SHP77 treated with DMSO at 0.1 percent for 48 hours (cell line): Measurements from ENCODE around the gene CTAGE6.
"Not testable (repeated sequence)": the region's sequence is repeated elsewhere in the genome, so short reads cannot be mapped to it uniquely, and the experiment has no call there.

Source experiments
- DNase-seq: peaks from one replicate; lab custom pipeline; 2025; lab: John Stamatoyannopoulos, UW

CTAGE6 gene, protein sequence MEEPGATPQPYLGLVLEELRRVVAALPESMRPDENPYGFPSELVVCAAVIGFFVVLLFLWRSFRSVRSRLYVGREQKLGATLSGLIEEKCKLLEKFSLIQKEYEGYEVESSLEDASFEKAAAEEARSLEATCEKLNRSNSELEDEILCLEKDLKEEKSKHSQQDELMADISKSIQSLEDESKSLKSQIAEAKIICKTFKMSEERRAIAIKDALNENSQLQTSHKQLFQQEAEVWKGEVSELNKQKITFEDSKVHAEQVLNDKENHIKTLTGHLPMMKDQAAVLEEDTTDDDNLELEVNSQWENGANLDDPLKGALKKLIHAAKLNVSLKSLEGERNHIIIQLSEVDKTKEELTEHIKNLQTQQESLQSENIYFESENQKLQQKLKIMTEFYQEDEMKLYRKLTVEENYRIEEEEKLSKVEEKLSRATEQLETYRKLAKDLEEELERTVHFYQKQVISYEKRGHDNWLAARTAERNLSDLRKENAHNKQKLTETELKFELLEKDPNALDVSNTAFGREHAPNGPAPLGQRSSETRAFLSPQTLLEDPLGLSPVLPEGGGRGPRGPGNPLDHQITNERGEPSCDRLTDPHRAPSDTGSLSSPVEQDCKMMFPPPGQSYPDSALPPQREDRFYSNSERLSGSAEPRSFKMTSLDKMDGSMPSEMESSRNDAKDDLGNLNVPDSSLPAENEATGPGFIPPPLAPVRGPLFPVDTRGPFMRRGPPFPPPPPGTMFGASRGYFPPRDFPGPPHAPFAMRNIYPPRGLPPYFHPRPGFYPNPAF

DNA sequence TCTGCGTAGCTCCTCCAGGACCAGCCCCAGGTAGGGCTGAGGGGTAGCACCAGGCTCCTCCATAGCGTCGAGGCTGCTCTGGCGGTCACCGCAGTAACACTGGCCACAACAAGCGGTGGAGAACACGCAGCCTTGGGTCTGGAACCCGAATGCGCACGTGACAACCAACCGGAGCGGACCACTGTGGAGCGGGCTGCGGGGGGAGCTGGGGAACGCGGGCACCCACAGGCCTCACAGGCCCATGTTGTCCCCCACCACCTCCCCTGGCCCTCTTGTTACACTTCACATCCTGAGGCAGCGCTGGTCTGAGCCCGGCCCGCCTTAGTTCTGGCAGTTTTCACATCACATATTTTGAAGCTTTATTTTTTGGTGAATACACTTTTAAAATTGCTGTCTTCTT lies at the start of gene CTAGE6:
TSS of gene CTAGE6 (minus strand) at position 101 of the 400 bp plus-strand sequence. CDS start at position 63, 38 bp downstream.
- not testable (repeated sequence) for DNase-seq

DNA sequence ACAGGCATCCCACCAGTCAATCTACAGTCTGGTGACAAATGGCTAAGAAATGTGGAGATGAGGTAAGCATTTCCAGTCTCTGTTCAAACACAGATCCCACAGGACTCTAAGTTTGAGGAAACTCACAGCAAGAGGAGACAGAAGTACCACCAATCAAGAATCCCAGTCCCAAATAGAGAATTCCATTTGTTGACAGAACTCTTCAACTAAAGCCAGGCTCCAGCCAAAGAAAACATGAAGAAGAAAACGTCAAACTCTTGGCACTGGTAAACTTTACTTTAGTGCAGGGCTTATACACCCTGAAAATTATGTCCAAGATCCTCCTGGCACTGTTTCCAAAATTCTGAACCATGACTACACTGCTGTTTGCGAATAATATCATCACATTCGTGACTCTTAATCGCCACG lies 49.2 kb upstream of the CTAGE6 start:
- DNase-seq = not testable (repeated sequence)

DNA sequence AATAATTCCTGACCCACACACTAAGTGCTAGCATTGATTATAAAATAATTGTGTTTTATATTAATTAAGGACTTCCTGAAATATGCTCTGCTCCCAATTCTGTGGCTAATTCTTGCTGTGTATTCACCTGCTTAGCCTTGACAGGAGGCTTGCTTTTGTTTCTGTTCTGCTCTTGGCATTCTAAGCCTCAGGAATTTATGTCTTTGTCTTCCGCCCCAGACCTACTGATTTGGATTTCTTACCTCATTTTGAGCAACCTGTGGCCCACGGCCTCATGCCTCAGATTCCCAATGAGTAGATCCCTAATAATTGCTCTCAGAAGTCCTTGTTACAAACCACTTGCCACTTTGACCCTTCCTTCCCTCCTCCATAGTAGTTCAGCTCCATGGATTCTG lies 40.4 kb upstream of the CTAGE6 start:
- not testable (repeated sequence) for DNase-seq

- not testable (repeated sequence) for DNase-seq
These were observed 39.8 kb upstream of the CTAGE6 start for GRCh38 chr7:143797119-143797895.

- not testable (repeated sequence) for DNase-seq
These were observed 38.2 kb upstream of the CTAGE6 start for GRCh38 chr7:143795653-143796052.

DNA sequence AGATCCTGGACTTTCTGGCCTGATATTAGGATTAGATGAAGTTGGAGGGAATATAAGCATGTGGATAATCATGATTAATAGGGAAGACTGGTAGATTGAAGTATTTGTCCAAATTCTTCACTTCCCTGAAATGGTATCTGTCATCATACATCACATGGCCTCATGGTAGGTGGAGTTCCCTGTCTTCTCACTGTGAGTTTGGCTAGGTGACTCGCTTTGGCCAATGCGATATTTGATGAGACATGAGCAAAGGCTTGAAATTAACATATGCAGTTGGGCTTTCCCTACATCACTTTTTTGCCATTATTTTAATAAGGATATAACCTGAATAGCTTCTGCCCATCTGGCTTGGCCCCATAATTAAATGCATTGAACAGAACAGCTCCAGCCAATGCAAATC lies 35.1 kb upstream of the CTAGE6 start:
- not testable (repeated sequence) for DNase-seq

- DNase-seq = not testable (repeated sequence)
These were observed 28.1 kb upstream of the CTAGE6 start for GRCh38 chr7:143785415-143786182.

DNA sequence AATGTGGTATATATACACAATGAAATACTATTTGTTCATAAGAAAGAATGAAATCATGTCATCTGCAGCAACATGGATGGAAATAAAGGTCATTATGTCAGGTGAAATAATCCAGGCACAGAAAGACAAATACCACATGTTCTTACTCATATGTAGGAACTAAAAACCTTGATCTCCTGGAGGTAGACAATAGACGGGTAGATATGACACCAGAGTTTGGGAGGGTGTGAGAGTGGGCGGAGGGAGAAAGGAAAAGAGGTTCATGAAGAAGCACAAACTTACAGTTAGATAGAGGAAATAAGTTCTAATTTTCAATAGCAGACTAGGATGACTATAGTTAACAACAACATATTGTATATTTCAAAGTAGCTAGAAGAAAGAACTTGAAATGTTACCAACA lies 22.1 kb upstream of the CTAGE6 start:
- DNase-seq = not testable (repeated sequence)

- not testable (repeated sequence) for DNase-seq
These were observed 15.4 kb upstream of the CTAGE6 start for GRCh38 chr7:143772738-143773468.

DNA sequence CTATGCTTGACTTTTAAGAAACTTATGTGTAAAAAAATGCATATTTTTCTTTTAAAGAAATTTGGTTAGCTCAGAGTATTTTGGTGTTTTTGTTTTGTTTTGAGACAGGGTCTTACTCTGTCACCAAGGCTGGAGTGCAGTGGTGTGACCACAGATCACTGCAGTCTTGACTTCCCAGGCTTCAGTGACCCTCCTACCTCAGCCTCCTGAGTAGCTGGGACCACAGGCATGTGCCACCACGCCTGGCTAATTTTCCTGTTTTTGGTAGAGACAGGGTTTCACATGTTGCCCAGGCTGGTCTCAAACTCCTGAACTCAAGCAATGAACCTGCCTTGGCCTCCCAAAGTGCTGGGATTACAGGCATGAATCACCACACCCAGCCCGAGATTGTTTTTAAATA lies 10.0 kb upstream of the CTAGE6 start:
- not testable (repeated sequence) for DNase-seq

DNA sequence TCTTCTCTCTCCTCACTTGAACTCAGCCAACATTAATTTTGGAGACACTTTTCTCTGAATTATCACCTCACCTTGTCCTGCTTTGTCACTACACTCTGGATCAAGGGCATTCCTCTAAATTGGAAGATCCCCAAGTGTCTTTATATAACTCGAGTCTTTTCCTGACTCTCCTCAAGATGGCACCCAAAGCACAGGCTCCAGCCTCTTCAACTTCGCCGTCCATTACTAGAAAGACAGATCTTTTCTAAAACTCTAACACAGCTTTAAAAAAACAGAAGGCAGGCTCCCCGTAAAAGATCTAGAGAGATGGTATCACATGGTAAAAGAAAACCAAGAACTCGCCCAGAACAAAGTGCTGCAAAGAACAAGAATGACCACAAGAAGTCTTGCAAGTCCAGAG lies 8.2 kb upstream of the CTAGE6 start:
- not testable (repeated sequence) for DNase-seq

DNA sequence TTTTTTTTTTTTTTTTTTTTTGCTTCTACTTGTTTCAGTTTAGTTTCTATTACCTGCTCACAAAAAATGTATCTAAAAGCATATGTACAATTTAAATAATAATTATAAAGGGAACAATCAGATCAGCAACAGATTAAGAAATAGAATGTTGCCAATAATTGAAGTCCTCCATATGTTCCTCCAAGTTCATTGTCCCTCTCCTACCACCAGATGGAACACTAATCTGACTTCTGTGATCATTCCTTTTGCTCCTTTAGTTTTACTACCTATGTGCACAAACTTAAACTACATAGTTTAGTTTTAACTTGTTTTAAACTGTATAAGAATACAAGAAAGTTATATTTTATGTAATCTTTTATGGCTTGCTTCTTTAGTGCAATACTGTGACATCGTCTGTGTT lies 5.6 kb upstream of the CTAGE6 start:
- not testable (repeated sequence) for DNase-seq

- DNase-seq = not testable (repeated sequence)
These were observed 12.2 kb downstream of the CTAGE6 start for GRCh38 chr7:143745340-143745739.

GRCh38 chr7:143737037-143737819 lies 20.3 kb downstream of the CTAGE6 start:
- peak; percentile 11 for DNase-seq

- DNase-seq = no peak
These were observed 21.5 kb downstream of the CTAGE6 start for GRCh38 chr7:143735962-143736361.

- DNase-seq = no peak
These were observed 23.6 kb downstream of the CTAGE6 start for GRCh38 chr7:143733876-143734275.

- no peak for DNase-seq
These were observed 29.1 kb downstream of the CTAGE6 start for GRCh38 chr7:143728333-143728862.

GRCh38 chr7:143727561-143727960 lies 29.9 kb downstream of the CTAGE6 start:
- DNase-seq = not testable (repeated sequence)

GRCh38 chr7:143726143-143726542 lies 31.4 kb downstream of the CTAGE6 start:
- not testable (repeated sequence) for DNase-seq

GRCh38 chr7:143720335-143720734 lies 37.2 kb downstream of the CTAGE6 start:
- not testable (repeated sequence) for DNase-seq
